ENCODE measurements around the gene PDCD1.
"Not testable (repeated sequence)": the region's sequence is repeated elsewhere in the genome, so short reads cannot be mapped to it uniquely, and the experiment has no call there.

Gene PDCD1

GRCh38 chr2:241849616-241850543, 8.8 kb downstream of the PDCD1 start:
- no peak for DNase-seq

- DNase-seq, result no peak
Observed at GRCh38 chr2:241848761-241849615, 9.7 kb downstream of the PDCD1 start.

GRCh38 chr2:241846406-241846805, 12.3 kb downstream of the PDCD1 start:
- no peak for DNase-seq

- no peak for DNase-seq
Observed at GRCh38 chr2:241844831-241845578, 13.7 kb downstream of the PDCD1 start.

GRCh38 chr2:241844066-241844728, 14.5 kb downstream of the PDCD1 start:
- peak; percentile 43 for DNase-seq

GRCh38 chr2:241843321-241844065, 15.2 kb downstream of the PDCD1 start:
- DNase-seq, result no peak

GRCh38 chr2:241842620-241843211, 16.0 kb downstream of the PDCD1 start:
- DNase-seq, result no peak

- no peak for DNase-seq
Observed at GRCh38 chr2:241842067-241842415, 16.7 kb downstream of the PDCD1 start.

- no peak for DNase-seq
Observed at GRCh38 chr2:241841181-241842066, 17.3 kb downstream of the PDCD1 start.

GRCh38 chr2:241837197-241837965, 21.3 kb downstream of the PDCD1 start:
- DNase-seq, result no peak

GRCh38 chr2:241836292-241836691, 22.4 kb downstream of the PDCD1 start:
- DNase-seq, result no peak

- no peak for DNase-seq
Observed at GRCh38 chr2:241835611-241836010, 23.1 kb downstream of the PDCD1 start.

GRCh38 chr2:241834527-241835210, 24.0 kb downstream of the PDCD1 start:
- DNase-seq, result no peak

- not testable (repeated sequence) for DNase-seq
Observed at GRCh38 chr2:241833756-241834526, 24.8 kb downstream of the PDCD1 start.

- DNase-seq, result no peak
Observed at GRCh38 chr2:241833101-241833663, 25.5 kb downstream of the PDCD1 start.

- DNase-seq, result no peak
Observed at GRCh38 chr2:241827394-241827793, 31.3 kb downstream of the PDCD1 start.
